ENCODE results near the gene CCDC183. TPM values are rescaled to one million over a fixed set of nuclear protein-coding genes. Genes with fewer than 3 reads are reported as not detected.

CCDC183 gene
- total and polyA plus RNA-seq, 10 donors: 0.41 to 1.6 (median 0.69) TPM

GRCh38 chr9:136856079-136856476 is 59.9 kb downstream of the CCDC183 start:
- no peak for DNase-seq
- Histone ChIP-seq H3K4me3 (no peak overlapping the region), H3K4me1 (peaks cover 0 to 69% (median 33%) of the 10 kb centered on the region in 6 donors), H3K27ac (no peak overlapping the region), H3K9me3 (no peaks in the 10 kb centered on the region), H3K27me3 (replicated peaks in 1 of 7) (no peaks in the 10 kb centered on the region), H3K36me3 (peaks cover 0 to 53% (median 11%) of the 10 kb centered on the region in 6 donors)
- TF ChIP-seq POLR2AphosphoS5 (IDR thresholded peaks at IDR 0.05) (no peak), CTCF (IDR thresholded peaks at IDR 0.05 in 8 of 11, conservative IDR thresholded peaks at IDR 0.05 in 3 of 11) (no peak), POLR2A (IDR thresholded peaks at IDR 0.05) (no peak)
- intact Hi-C loops (cut with DNase I; ENCODE audit: low total_unique reads): no loop called here
- 73 to 84% (median 77%) methylated on average over 4 to 15 of the region's 15 CpGs for WGBS, 5 donors

DNA sequence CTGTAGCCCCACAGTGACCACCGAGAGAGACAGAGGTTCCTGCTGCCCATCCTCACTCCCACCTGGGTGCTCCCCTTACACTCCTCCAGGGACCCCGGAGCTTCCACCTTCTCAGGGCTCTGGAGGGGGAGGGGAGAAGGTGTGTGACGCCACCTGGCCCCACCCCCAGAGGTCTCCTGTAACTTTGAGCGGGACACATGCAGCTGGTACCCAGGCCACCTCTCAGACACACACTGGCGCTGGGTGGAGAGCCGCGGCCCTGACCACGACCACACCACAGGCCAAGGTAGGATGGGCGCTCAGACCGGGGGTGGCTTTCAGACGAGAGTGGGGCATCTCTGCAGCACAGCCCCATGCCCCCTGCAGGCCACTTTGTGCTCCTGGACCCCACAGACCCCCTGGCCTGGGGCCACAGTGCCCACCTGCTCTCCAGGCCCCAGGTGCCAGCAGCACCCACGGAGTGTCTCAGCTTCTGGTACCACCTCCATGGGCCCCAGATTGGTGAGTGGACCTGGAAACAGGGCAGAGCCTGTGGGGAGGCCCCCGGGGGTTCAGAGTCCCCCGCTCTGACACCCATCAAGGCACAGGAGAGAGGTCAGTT is 60.5 kb downstream of the CCDC183 start:
- intact Hi-C loops (cut with DNase I; ENCODE audit: low total_unique reads): no loop called here
- no peaks in the 10 kb centered on the region for H3K9me3 ChIP-seq
- WGBS, 5 donors: 64 to 73% (median 72%) methylated on average over 7 to 14 of the region's 14 CpGs

DNA sequence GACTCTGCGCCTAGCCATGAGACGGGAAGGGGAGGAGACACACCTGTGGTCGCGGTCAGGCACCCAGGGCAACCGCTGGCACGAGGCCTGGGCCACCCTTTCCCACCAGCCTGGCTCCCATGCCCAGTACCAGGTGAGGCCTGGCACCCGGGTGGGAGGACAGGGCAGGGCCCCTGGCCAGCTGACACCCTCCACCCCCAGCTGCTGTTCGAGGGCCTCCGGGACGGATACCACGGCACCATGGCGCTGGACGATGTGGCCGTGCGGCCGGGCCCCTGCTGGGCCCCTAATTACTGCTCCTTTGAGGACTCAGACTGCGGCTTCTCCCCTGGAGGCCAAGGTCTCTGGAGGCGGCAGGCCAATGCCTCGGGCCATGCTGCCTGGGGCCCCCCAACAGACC is 61.0 kb downstream of the CCDC183 start:
- no peaks in the 10 kb centered on the region for H3K9me3 ChIP-seq
- H3K4me1 ChIP-seq: peaks cover 0 to 58% (median 28%) of the 10 kb centered on the region in 6 donors
- no peaks in the 10 kb centered on the region for H3K27me3 ChIP-seq (replicated peaks in 1 of 7)
- no peak overlapping the region for H3K27ac ChIP-seq
- 89 to 98% (median 95%) methylated on average over 8 to 19 of the region's 19 CpGs for WGBS, 5 donors
- no peak overlapping the region for H3K4me3 ChIP-seq
- intact Hi-C loops (cut with DNase I; ENCODE audit: low total_unique reads): no loop called here
- DNase-seq: peak; percentile 75
- H3K36me3 ChIP-seq: peaks cover 0 to 53% (median 18%) of the 10 kb centered on the region in 6 donors
- no peak for TF ChIP-seq POLR2A (IDR thresholded peaks at IDR 0.05)
- TF ChIP-seq POLR2AphosphoS5 (IDR thresholded peaks at IDR 0.05): peak in 1 of 3 donors; percentile 19

More for the DNA sequence above, 60.5 kb downstream of the CCDC183 start:
- TF ChIP-seq CTCF (IDR thresholded peaks at IDR 0.05 in 8 of 11, conservative IDR thresholded peaks at IDR 0.05 in 3 of 11) (no peak), POLR2A (IDR thresholded peaks at IDR 0.05) (no peak), POLR2AphosphoS5 (IDR thresholded peaks at IDR 0.05) (no peak)
- Histone ChIP-seq H3K4me3 (no peak overlapping the region), H3K27me3 (replicated peaks in 1 of 7) (no peaks in the 10 kb centered on the region), H3K27ac (no peak overlapping the region), H3K4me1 (peaks cover 0 to 63% (median 31%) of the 10 kb centered on the region in 6 donors), H3K36me3 (peaks cover 0 to 53% (median 13%) of the 10 kb centered on the region in 6 donors)
- peak; percentile 73 for DNase-seq

Small RNA genes lying within 50 kb of the gene (microRNA-seq; reads per million reads assigned to microRNA genes)
- gene MIR4292: 0 reads per million in 3 donors
- 0 reads per million in 3 donors for gene MIR6722

Small RNA genes lying within 50 kb of the gene (small RNA-seq; reads per million reads assigned to genes)
- gene AL355987.2 (0 reads per million in 4 donors), gene ATP6V1G1P3 (0 reads per million in 4 donors), gene MIR4292 (0 reads per million in 4 donors), gene MIR6722 (0 reads per million in 4 donors)

Other genes starting within 250 kb of the CCDC183 start
- 100 to 1,000 TPM; 132 to 246 (median 179) TPM for gene EGFL7, start 133.4 kb upstream of the CCDC183 start, total RNA-seq
- 100 to 1,000 TPM; 169 to 522 (median 409) TPM for gene EGFL7, start 133.4 kb upstream of the CCDC183 start, polyA plus RNA-seq
- gene AGPAT2, start 108.9 kb upstream of the CCDC183 start, total RNA-seq: 10 to 100 TPM; 26.9 to 47.7 (median 40.4) TPM
- gene AGPAT2, start 108.9 kb upstream of the CCDC183 start, polyA plus RNA-seq: 10 to 100 TPM; 31.9 to 43.8 (median 35.1) TPM
- gene DIPK1B, start 83.8 kb upstream of the CCDC183 start, total RNA-seq: 10 to 100 TPM in 5 of 7 donors, 1 to 10 TPM in 2; 5.2 to 26.5 (median 13.3) TPM
- 10 to 100 TPM in 2 of 3 donors, 1 to 10 TPM in 1; 8.2 to 16.8 (median 11.3) TPM for gene DIPK1B, start 83.8 kb upstream of the CCDC183 start, polyA plus RNA-seq
- 10 to 100 TPM in 5 of 7 donors, 1 to 10 TPM in 2; 7.2 to 18.0 (median 12.8) TPM for gene LCN10, start 53.4 kb upstream of the CCDC183 start, total RNA-seq
- gene LCN10, start 53.4 kb upstream of the CCDC183 start, polyA plus RNA-seq: 10 to 100 TPM; 22.6 to 41.3 (median 24.5) TPM
- 1 to 10 TPM; 1.2 to 8.7 (median 3.7) TPM for gene LCN6, start 47.8 kb upstream of the CCDC183 start, total RNA-seq
- gene LCN6, start 47.8 kb upstream of the CCDC183 start, polyA plus RNA-seq: 10 to 100 TPM in 1 of 3 donors, 1 to 10 TPM in 2; 3.7 to 18.9 (median 5.0) TPM
- gene LCN8, start 38.1 kb upstream of the CCDC183 start, total RNA-seq: 1 to 10 TPM in 1 of 7 donors, under 1 TPM in 2, not detected in 4; 0.13 to 2.8 (median 0.51) TPM
- under 1 TPM; 0.22 to 0.70 (median 0.46) TPM for gene LCN8, start 38.1 kb upstream of the CCDC183 start, polyA plus RNA-seq
- gene LCN15, start 31.8 kb upstream of the CCDC183 start, total RNA-seq: under 1 TPM in 1 of 7 donors, not detected in 6; 0.35 TPM
- not detected for gene LCN15, start 31.8 kb upstream of the CCDC183 start, polyA plus RNA-seq
- gene TMEM141, start 5.0 kb upstream of the CCDC183 start, total RNA-seq: 10 to 100 TPM; 32.1 to 50.7 (median 44.3) TPM
- 10 to 100 TPM; 54.5 to 92.8 (median 92.6) TPM for gene TMEM141, start 5.0 kb upstream of the CCDC183 start, polyA plus RNA-seq
- gene RABL6, start 11.6 kb downstream of the CCDC183 start, total RNA-seq: 10 to 100 TPM; 47.9 to 68.2 (median 58.2) TPM
- 10 to 100 TPM; 32.7 to 70.0 (median 38.3) TPM for gene RABL6, start 11.6 kb downstream of the CCDC183 start, polyA plus RNA-seq
- gene AJM1, start 46.1 kb downstream of the CCDC183 start, total RNA-seq: 10 to 100 TPM in 1 of 7 donors, 1 to 10 TPM in 6; 3.3 to 13.1 (median 6.3) TPM
- gene AJM1, start 46.1 kb downstream of the CCDC183 start, polyA plus RNA-seq: 1 to 10 TPM in 2 of 3 donors, under 1 TPM in 1; 0.91 to 3.9 (median 1.0) TPM
- 10 to 100 TPM; 32.3 to 71.0 (median 63.3) TPM for gene PHPT1, start 53.1 kb downstream of the CCDC183 start, total RNA-seq
- gene PHPT1, start 53.1 kb downstream of the CCDC183 start, polyA plus RNA-seq: 100 to 1,000 TPM in 2 of 3 donors, 10 to 100 TPM in 1; 95.9 to 117 (median 106) TPM
- 10 to 100 TPM in 5 of 7 donors, 1 to 10 TPM in 2; 5.4 to 20.8 (median 11.3) TPM for gene MAMDC4, start 56.0 kb downstream of the CCDC183 start, total RNA-seq
- gene MAMDC4, start 56.0 kb downstream of the CCDC183 start, polyA plus RNA-seq: 10 to 100 TPM in 2 of 3 donors, 1 to 10 TPM in 1; 4.9 to 32.0 (median 12.7) TPM
- 100 to 1,000 TPM; 184 to 241 (median 225) TPM for gene EDF1, start 70.0 kb downstream of the CCDC183 start, total RNA-seq
- gene EDF1, start 70.0 kb downstream of the CCDC183 start, polyA plus RNA-seq: 100 to 1,000 TPM; 347 to 462 (median 441) TPM
- 10 to 100 TPM; 14.9 to 49.7 (median 29.6) TPM for gene TRAF2, start 90.2 kb downstream of the CCDC183 start, total RNA-seq
- 10 to 100 TPM; 13.6 to 23.1 (median 19.6) TPM for gene TRAF2, start 90.2 kb downstream of the CCDC183 start, polyA plus RNA-seq
- gene FBXW5, start 148.4 kb downstream of the CCDC183 start, total RNA-seq: 100 to 1,000 TPM in 6 of 7 donors, 10 to 100 TPM in 1; 97.6 to 170 (median 105) TPM
- gene FBXW5, start 148.4 kb downstream of the CCDC183 start, polyA plus RNA-seq: 100 to 1,000 TPM in 2 of 3 donors, 10 to 100 TPM in 1; 90.8 to 154 (median 123) TPM
- 1 to 10 TPM in 6 of 7 donors, not detected in 1; 2.3 to 7.4 (median 3.8) TPM for gene C8G, start 148.9 kb downstream of the CCDC183 start, total RNA-seq
- gene C8G, start 148.9 kb downstream of the CCDC183 start, polyA plus RNA-seq: 1 to 10 TPM; 3.2 to 4.3 (median 3.7) TPM
- gene LCN12, start 155.9 kb downstream of the CCDC183 start, total RNA-seq: 10 to 100 TPM in 4 of 7 donors, 1 to 10 TPM in 3; 3.1 to 63.4 (median 12.5) TPM
- gene LCN12, start 155.9 kb downstream of the CCDC183 start, polyA plus RNA-seq: 1 to 10 TPM in 2 of 3 donors, under 1 TPM in 1; 0.83 to 6.7 (median 4.8) TPM
- gene PTGDS, start 181.2 kb downstream of the CCDC183 start, total RNA-seq: 100 to 1,000 TPM; 134 to 457 (median 378) TPM
- 1,000 to 10,000 TPM in 1 of 3 donors, 100 to 1,000 TPM in 2; 462 to 1,396 (median 703) TPM for gene PTGDS, start 181.2 kb downstream of the CCDC183 start, polyA plus RNA-seq
- 1 to 10 TPM; 1.8 to 8.3 (median 3.3) TPM for gene LCNL1, start 186.7 kb downstream of the CCDC183 start, total RNA-seq
- 1 to 10 TPM; 1.3 to 4.7 (median 2.3) TPM for gene LCNL1, start 186.7 kb downstream of the CCDC183 start, polyA plus RNA-seq
- 10 to 100 TPM; 51.3 to 72.9 (median 63.9) TPM for gene PAXX, start 196.1 kb downstream of the CCDC183 start, total RNA-seq
- gene PAXX, start 196.1 kb downstream of the CCDC183 start, polyA plus RNA-seq: 100 to 1,000 TPM; 168 to 264 (median 261) TPM
- gene CLIC3, start 200.2 kb downstream of the CCDC183 start, total RNA-seq: 10 to 100 TPM in 1 of 7 donors, 1 to 10 TPM in 6; 3.5 to 10.7 (median 5.5) TPM
- gene CLIC3, start 200.2 kb downstream of the CCDC183 start, polyA plus RNA-seq: 1 to 10 TPM; 2.9 to 7.2 (median 5.3) TPM
- 10 to 100 TPM; 36.3 to 97.5 (median 59.0) TPM for gene ABCA2, start 231.9 kb downstream of the CCDC183 start, total RNA-seq
- gene ABCA2, start 231.9 kb downstream of the CCDC183 start, polyA plus RNA-seq: 10 to 100 TPM; 11.9 to 38.6 (median 19.6) TPM
- 10 to 100 TPM in 2 of 7 donors, 1 to 10 TPM in 5; 5.5 to 14.9 (median 6.7) TPM for gene FUT7, start 235.8 kb downstream of the CCDC183 start, total RNA-seq
- gene FUT7, start 235.8 kb downstream of the CCDC183 start, polyA plus RNA-seq: 1 to 10 TPM; 4.0 to 6.9 (median 4.8) TPM
- 100 to 1,000 TPM in 5 of 7 donors, 10 to 100 TPM in 2; 86.3 to 197 (median 111) TPM for gene NPDC1, start 249.8 kb downstream of the CCDC183 start, total RNA-seq
- gene NPDC1, start 249.8 kb downstream of the CCDC183 start, polyA plus RNA-seq: 100 to 1,000 TPM; 104 to 358 (median 256) TPM

All from spleen (tissue), 11 donors.